ENCODE results near the gene RBFOX2.

DNA sequence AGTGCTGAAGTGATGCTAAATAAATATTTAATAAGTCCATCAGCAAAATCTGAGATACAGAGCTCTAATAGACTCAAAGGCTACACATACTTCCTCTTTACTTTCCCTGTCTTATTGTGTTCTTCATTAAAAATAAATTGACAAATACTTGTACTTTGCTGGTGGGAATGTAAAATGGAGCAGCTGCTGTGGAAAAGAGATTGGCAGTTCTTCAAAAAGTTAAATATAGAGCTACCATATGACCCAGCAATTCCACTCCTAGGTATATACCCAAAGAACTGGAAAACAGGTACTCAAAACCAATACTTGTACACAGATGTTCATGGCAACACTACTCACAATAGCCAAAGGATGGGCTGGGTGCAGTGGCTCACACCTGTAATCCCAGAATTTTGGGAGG lies 76.0 kb downstream of the RBFOX2 start:
- TF ChIP-seq POLR2AphosphoS5 (IDR thresholded peaks at IDR 0.05; ENCODE audit: low read depth, low read length) = no peak
- TF ChIP-seq TAF1 (IDR thresholded peaks at IDR 0.05; ENCODE audit: borderline replicate concordance, insufficient read depth, low read length) = no peak
- no peak for TF ChIP-seq FOXP2 (optimal IDR thresholded peaks at IDR 0.05; ENCODE audit: borderline replicate concordance, extremely low read depth, extremely low read length, insufficient read depth)
- TF ChIP-seq, protein P1, sequence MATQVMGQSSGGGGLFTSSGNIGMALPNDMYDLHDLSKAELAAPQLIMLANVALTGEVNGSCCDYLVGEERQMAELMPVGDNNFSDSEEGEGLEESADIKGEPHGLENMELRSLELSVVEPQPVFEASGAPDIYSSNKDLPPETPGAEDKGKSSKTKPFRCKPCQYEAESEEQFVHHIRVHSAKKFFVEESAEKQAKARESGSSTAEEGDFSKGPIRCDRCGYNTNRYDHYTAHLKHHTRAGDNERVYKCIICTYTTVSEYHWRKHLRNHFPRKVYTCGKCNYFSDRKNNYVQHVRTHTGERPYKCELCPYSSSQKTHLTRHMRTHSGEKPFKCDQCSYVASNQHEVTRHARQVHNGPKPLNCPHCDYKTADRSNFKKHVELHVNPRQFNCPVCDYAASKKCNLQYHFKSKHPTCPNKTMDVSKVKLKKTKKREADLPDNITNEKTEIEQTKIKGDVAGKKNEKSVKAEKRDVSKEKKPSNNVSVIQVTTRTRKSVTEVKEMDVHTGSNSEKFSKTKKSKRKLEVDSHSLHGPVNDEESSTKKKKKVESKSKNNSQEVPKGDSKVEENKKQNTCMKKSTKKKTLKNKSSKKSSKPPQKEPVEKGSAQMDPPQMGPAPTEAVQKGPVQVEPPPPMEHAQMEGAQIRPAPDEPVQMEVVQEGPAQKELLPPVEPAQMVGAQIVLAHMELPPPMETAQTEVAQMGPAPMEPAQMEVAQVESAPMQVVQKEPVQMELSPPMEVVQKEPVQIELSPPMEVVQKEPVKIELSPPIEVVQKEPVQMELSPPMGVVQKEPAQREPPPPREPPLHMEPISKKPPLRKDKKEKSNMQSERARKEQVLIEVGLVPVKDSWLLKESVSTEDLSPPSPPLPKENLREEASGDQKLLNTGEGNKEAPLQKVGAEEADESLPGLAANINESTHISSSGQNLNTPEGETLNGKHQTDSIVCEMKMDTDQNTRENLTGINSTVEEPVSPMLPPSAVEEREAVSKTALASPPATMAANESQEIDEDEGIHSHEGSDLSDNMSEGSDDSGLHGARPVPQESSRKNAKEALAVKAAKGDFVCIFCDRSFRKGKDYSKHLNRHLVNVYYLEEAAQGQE (IDR thresholded peaks at IDR 0.05; ENCODE audit: insufficient read depth in 1 of 2, low read depth in 2 of 2, low read length in 2 of 2) = no peak
- no peak for TF ChIP-seq SIN3A (IDR thresholded peaks at IDR 0.05; ENCODE audit: borderline replicate concordance, insufficient read depth, low read length)
